ENCODE measurements around the gene ADAMTSL1.

The ADAMTSL1 gene

GRCh38 chr9:18433620-18434019 lies 40.3 kb upstream of the ADAMTSL1 start:
- no peak overlapping the region for H3K4me2 ChIP-seq
- no peaks in the 10 kb centered on the region for H4K20me1 ChIP-seq (ENCODE audit: insufficient read depth)
- no peak for TF ChIP-seq CTCF (conservative IDR thresholded peaks at IDR 0.05; ENCODE audit: low read depth, low read length)
- no peak overlapping the region for H3K27ac ChIP-seq
- no peaks in the 10 kb centered on the region for H3K79me2 ChIP-seq (ENCODE audit: insufficient read depth, low read depth)
- H3K36me3 ChIP-seq (ENCODE audit: insufficient read depth), result no peaks in the 10 kb centered on the region
- no peak overlapping the region for H3K9ac ChIP-seq
- H3K4me1 ChIP-seq (ENCODE audit: low read depth, poor library complexity, severe bottlenecking), result no peaks in the 10 kb centered on the region
- no peak overlapping the region for H2AFZ ChIP-seq (ENCODE audit: low read depth)
- no peaks in the 10 kb centered on the region for H3K27me3 ChIP-seq (ENCODE audit: insufficient read depth, low read depth)
- no peak overlapping the region for H3K4me3 ChIP-seq (IDR thresholded peaks at IDR 0.05; ENCODE audit: insufficient read depth, low read depth, low read length)

DNA sequence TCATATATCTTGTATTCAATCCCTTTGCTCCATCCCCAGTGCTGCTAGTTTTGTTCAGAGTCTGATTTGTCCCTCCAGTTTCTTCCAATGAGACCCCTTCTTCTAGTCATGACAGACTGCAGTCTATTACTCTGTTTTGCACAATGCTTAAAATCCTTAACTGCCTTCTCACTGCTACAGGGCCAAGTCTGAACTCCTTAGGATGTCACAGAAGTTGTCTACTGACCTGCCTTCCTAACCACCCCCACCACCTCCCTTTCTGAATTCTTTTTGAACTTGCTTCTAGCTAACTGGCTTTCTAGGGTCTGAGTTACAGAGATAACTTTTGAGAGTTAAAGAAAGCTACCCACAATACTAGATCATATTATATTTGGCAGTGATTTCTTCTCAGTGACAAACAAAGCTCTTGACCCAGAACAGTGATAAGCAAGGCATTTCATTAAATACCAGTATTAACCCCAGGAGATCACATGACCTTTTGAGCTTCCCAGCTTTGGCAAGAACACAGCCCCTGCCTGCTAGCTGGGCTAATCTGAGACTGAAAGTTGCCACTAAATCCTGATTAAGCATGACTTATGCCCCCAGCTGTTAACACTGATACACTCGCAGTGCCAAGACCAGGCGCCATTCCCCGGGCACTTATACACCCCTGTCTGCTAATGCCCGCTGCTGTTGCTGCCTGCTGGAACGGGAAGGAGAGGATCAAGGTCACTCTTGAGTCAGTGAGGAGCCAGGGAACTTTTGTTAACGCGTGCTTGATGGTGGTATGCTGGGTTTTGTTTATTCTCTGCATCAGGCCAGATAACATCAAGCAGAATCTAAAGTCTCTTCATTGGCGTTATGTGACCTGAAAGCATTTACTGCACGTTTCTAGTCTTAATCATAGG lies 36.4 kb upstream of the ADAMTSL1 start:
- no peaks in the 10 kb centered on the region for H3K36me3 ChIP-seq (ENCODE audit: insufficient read depth)
- H3K4me2 ChIP-seq, result no peak overlapping the region
- no peak overlapping the region for H2AFZ ChIP-seq (ENCODE audit: low read depth)
- H3K4me1 ChIP-seq (ENCODE audit: low read depth, poor library complexity, severe bottlenecking), result no peaks in the 10 kb centered on the region
- no peaks in the 10 kb centered on the region for H4K20me1 ChIP-seq (ENCODE audit: insufficient read depth)
- no peaks in the 10 kb centered on the region for H3K79me2 ChIP-seq (ENCODE audit: insufficient read depth, low read depth)
- no peak for TF ChIP-seq CTCF (conservative IDR thresholded peaks at IDR 0.05; ENCODE audit: low read depth, low read length)
- H3K27ac ChIP-seq, result no peak overlapping the region
- no peak overlapping the region for H3K9ac ChIP-seq
- H3K27me3 ChIP-seq (ENCODE audit: insufficient read depth, low read depth), result no peaks in the 10 kb centered on the region
- H3K4me3 ChIP-seq (IDR thresholded peaks at IDR 0.05; ENCODE audit: insufficient read depth, low read depth, low read length), result no peak overlapping the region

GRCh38 chr9:18438300-18438925 lies 35.5 kb upstream of the ADAMTSL1 start:
- Histone ChIP-seq H3K4me2 (no peak overlapping the region), H3K9ac (no peak overlapping the region), H3K79me2 (ENCODE audit: insufficient read depth, low read depth) (no peaks in the 10 kb centered on the region), H3K27me3 (ENCODE audit: insufficient read depth, low read depth) (no peaks in the 10 kb centered on the region), H3K4me3 (IDR thresholded peaks at IDR 0.05; ENCODE audit: insufficient read depth, low read depth, low read length) (no peak overlapping the region), H3K4me1 (ENCODE audit: low read depth, poor library complexity, severe bottlenecking) (no peaks in the 10 kb centered on the region), H3K36me3 (ENCODE audit: insufficient read depth) (no peaks in the 10 kb centered on the region), H3K27ac (no peak overlapping the region), H4K20me1 (ENCODE audit: insufficient read depth) (no peaks in the 10 kb centered on the region), H2AFZ (ENCODE audit: low read depth) (no peak overlapping the region)
- no peak for TF ChIP-seq CTCF (conservative IDR thresholded peaks at IDR 0.05; ENCODE audit: low read depth, low read length)

DNA sequence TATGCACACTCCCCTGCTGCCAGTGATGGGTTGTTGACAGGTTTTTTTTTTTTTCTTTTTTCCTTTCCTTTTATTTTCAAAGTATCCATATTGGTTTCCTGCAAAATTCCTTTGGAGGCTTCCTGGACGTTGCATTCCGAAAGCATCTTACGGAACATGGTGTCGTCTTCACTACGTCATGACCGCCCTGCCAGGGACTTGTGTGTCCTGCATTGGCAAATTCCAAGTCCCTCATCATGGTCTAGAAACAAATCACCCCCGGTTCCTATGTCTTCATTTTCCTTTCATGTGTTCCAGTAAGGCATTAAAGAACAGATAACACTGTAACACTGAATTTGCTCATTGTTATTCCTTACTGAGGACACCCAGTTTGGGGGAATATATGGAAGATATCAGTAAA lies 35.0 kb upstream of the ADAMTSL1 start:
- Histone ChIP-seq H4K20me1 (ENCODE audit: insufficient read depth) (no peaks in the 10 kb centered on the region), H3K4me1 (ENCODE audit: low read depth, poor library complexity, severe bottlenecking) (no peaks in the 10 kb centered on the region), H3K79me2 (ENCODE audit: insufficient read depth, low read depth) (no peaks in the 10 kb centered on the region), H3K9ac (no peak overlapping the region), H3K36me3 (ENCODE audit: insufficient read depth) (no peaks in the 10 kb centered on the region), H3K27me3 (ENCODE audit: insufficient read depth, low read depth) (no peaks in the 10 kb centered on the region), H3K4me3 (IDR thresholded peaks at IDR 0.05; ENCODE audit: insufficient read depth, low read depth, low read length) (no peak overlapping the region), H3K27ac (no peak overlapping the region), H2AFZ (ENCODE audit: low read depth) (no peak overlapping the region), H3K4me2 (no peak overlapping the region)
- no peak for TF ChIP-seq CTCF (conservative IDR thresholded peaks at IDR 0.05; ENCODE audit: low read depth, low read length)

Measured in KMS-11 (cell line).